K562 (cell line): ENCODE measurements around the gene KIRREL1. TPM values are rescaled to one million over a fixed set of nuclear protein-coding genes. Genes with fewer than 3 reads are reported as not detected.

Experiments
- ATAC-seq: fragments of 200-7000 bp; cut with Tn5 transposase; 3 replicates; pipeline ENCODE4 v1.9.1; 2020; ENCODE audit warnings: moderate library complexity
- BruUV-seq: library from RNA; stranded (reverse); fragments of 400-500 nt; replicated peaks from 2 replicates; lab custom pipeline; 2021; lab: Mats Ljungman, UMichigan
- CTCF ChIA-PET: fragments of 300-600 bp; formaldehyde crosslinking; extraction: SDS; loops from one replicate; lab custom pipeline; 2021; ENCODE audit warnings: low intra/inter-chr PET ratio; lab: Yijun Ruan, JAX
- POLR2A ChIA-PET: fragments of 300-600, 350-650 bp; sonication (Branson Sonifier 250); formaldehyde crosslinking; extraction: SDS; loops from one replicate; lab custom pipeline; 2021; ENCODE audit warnings: antibody characterized with exemption, inconsistent platforms; lab: Yijun Ruan, JAX
- DNase-seq, 4 experiments: peaks; one replicate each; pipeline versions ENCODE4 v3.0.0 to v3.0.0-alpha.2; 2011 to 2018; ENCODE audit warnings: low spot score in 3 of 4, mixed read lengths in 3 of 4; ENCODE audit errors: extremely low read depth in 1 of 4
- FAIRE-seq: peaks from 2 replicates; lab custom pipeline; 2011; peaks lifted over from hg19 to GRCh38; lab: Jason Lieb, UNC
- H2AFZ ChIP-seq: 2 replicates; pipeline ENCODE4 v1.6.0; 2011; ENCODE audit warnings: low read depth, low read length, control low read depth, inconsistent platforms
- H3K27ac ChIP-seq: fragments of 200-600 bp; 3 replicates; pipeline ENCODE4 v1.8.0; 2011; ENCODE audit warnings: low read depth, mild to moderate bottlenecking, control low read depth, inconsistent platforms, low read length, moderate library complexity, mixed read lengths; ENCODE audit errors: extremely low read depth
- H3K27me3 ChIP-seq, 2 experiments: fragments of 300-600 bp in 1 of 2; 2 replicates in 1 of 2; 3 replicates in 1 of 2; pipeline versions ENCODE4 v1.6.0 to v1.8.0; 2011; ENCODE audit warnings: inconsistent platforms in 2 of 2, low read length in 2 of 2, mild to moderate bottlenecking in 1 of 2, mixed read lengths in 1 of 2, moderate library complexity in 1 of 2; ENCODE audit not compliant: control insufficient read depth in 2 of 2, insufficient read depth in 2 of 2
- H3K36me3 ChIP-seq: fragments of 300-600 bp; 3 replicates; pipeline ENCODE4 v1.8.0; 2011; ENCODE audit warnings: mild to moderate bottlenecking, low read length, inconsistent platforms; ENCODE audit not compliant: control insufficient read depth, insufficient read depth
- H3K4me1 ChIP-seq, 2 experiments: fragments of 200-600 bp in 1 of 2; replicated peaks in 1 of 2; 2 replicates in 1 of 2; 3 replicates in 1 of 2; pipeline versions ENCODE4 v1.5.1 to v1.8.0; 2011; ENCODE audit warnings: inconsistent platforms in 2 of 2, low read length in 2 of 2, mild to moderate bottlenecking in 1 of 2, mixed read lengths in 1 of 2, moderate library complexity in 1 of 2; ENCODE audit not compliant: control insufficient read depth in 2 of 2, insufficient read depth in 2 of 2
- H3K4me2 ChIP-seq: 2 replicates; pipeline ENCODE4 v1.6.1; 2011; ENCODE audit warnings: low read length, control low read depth, inconsistent platforms, mixed read lengths; ENCODE audit not compliant: insufficient read depth
- H3K4me3 ChIP-seq: fragments of 200-600 bp; sonication (generic), shearing (Covaris generic); 2 replicates; pipeline ENCODE4 v1.5.1; 2016; ENCODE audit warnings: control low read depth, inconsistent platforms
- H3K79me2 ChIP-seq: fragments of 200-600 bp; 3 replicates; pipeline ENCODE4 v1.8.0; 2011; ENCODE audit warnings: low read length, inconsistent platforms; ENCODE audit not compliant: control insufficient read depth, insufficient read depth
- H3K9ac ChIP-seq, 2 experiments: 2 replicates each; pipeline versions ENCODE4 v1.6.0 to v1.6.1; 2011; ENCODE audit warnings: low read depth in 2 of 2, low read length in 2 of 2, control low read depth in 1 of 2, inconsistent platforms in 1 of 2, mild to moderate bottlenecking in 1 of 2, mixed read lengths in 1 of 2; ENCODE audit not compliant: insufficient read depth in 1 of 2
- H3K9me1 ChIP-seq: one replicate; pipeline ENCODE4 v1.6.0; 2011; ENCODE audit warnings: inconsistent platforms, mild to moderate bottlenecking, low read length, moderate library complexity; ENCODE audit not compliant: control insufficient read depth, insufficient read depth
- H3K9me3 ChIP-seq: replicated peaks from 2 replicates; pipeline ENCODE4 v1.5.1; 2011; ENCODE audit warnings: low read depth, low read length, inconsistent platforms; ENCODE audit not compliant: control insufficient read depth, insufficient read depth
- H4K20me1 ChIP-seq: replicated peaks from 2 replicates; pipeline ENCODE4 v1.6.1; 2011; ENCODE audit warnings: low read length, inconsistent platforms, mixed read lengths; ENCODE audit not compliant: control insufficient read depth, insufficient read depth
- MAZ ChIP-seq, 2 experiments: fragments of 450-650 bp in 1 of 2; sonication (generic) in 1 of 2; formaldehyde crosslinking; IDR thresholded peaks in 1 of 2; conservative IDR thresholded peaks in 1 of 2; 2 replicates each; pipeline versions ENCODE4 v1.4.0 to v1.5.0; 2020; ENCODE audit warnings: mild to moderate bottlenecking in 1 of 2, missing genetic modification reagents in 1 of 2
- RAD21 ChIP-seq, 2 experiments: fragments of 250-450 bp in 1 of 2; fragments of 450-650 bp in 1 of 2; sonication (Bioruptor Pico) in 1 of 2; formaldehyde crosslinking in 1 of 2; IDR thresholded peaks in 1 of 2; conservative IDR thresholded peaks in 1 of 2; 2 replicates each; pipeline versions ENCODE4 v1.4.0 to v1.8.0; 2020 to 2022; ENCODE audit warnings: mild to moderate bottlenecking in 2 of 2, moderate library complexity in 1 of 2
- WGBS: fragments of 100-300 bp; shearing (Covaris generic); methylation state at CpG from one replicate; pipeline ENCODE4 v1.1.6; 2016; ENCODE audit warnings: low coverage, mixed read lengths; ENCODE audit not compliant: insufficient coverage; ENCODE audit errors: missing lambda C conversion rate; 5-methylcytosine and 5-hydroxymethylcytosine counted together
- in situ Hi-C: fragments of 300-500 bp; cut with MboI; formaldehyde crosslinking; loops from 4 replicates; pipeline ENCODE4 v1.15.0; 2018; ENCODE audit warnings: inconsistent platforms, mixed read lengths
- intact Hi-C: fragments of 100-400 bp; cut with micrococcal nuclease; formaldehyde crosslinking; loops from 2 replicates; pipeline ENCODE4 v1.14.2; 2022
- polyA plus RNA-seq, 8 experiments: library from polyadenylated mRNA; depleted of rRNA in 4 of 8; stranded (reverse) in 5 of 8; unstranded in 3 of 8; fragments of >200 nt; fragmentation: Nextera tagmentation in 2 of 8; fragmentation: Illumina TruSeq in 1 of 8; extraction: Ambion mirVana in 2 of 8; extraction: Trizol in 1 of 8; gene quantifications; 2 replicates each; pipeline versions ENCODE4 v1.2.1 to v1.2.3, GENCODE V29; 2011 to 2014; ENCODE audit warnings: inconsistent platforms in 1 of 8, missing spikeins in 1 of 8
- total RNA-seq, 7 experiments: library from RNA; depleted of rRNA in 6 of 7; stranded (reverse); fragments of >200 nt in 6 of 7; fragmentation: Illumina TruSeq in 2 of 7; extraction: Trizol in 2 of 7; gene quantifications; 2 replicates each; pipeline versions ENCODE4 v1.2.1 to v1.2.3, GENCODE V29; 2011 to 2021; ENCODE audit warnings: low replicate concordance in 1 of 7
- TF ChIP-seq, protein P1 (sequence below), 3 experiments: IDR thresholded peaks in 2 of 3; conservative IDR thresholded peaks in 1 of 3; 2 replicates each; pipeline ENCODE4 v1.5.1; 2011 to 2012; ENCODE audit warnings: low read length in 3 of 3, mild to moderate bottlenecking in 3 of 3, control low read depth in 2 of 3, improper control_type of control experiment in 1 of 3, inconsistent platforms in 1 of 3, low read depth in 1 of 3, mixed read lengths in 1 of 3, moderate library complexity in 1 of 3; ENCODE audit not compliant: insufficient read depth in 2 of 3
- TF ChIP-seq, protein P2 (sequence below), 2 experiments: fragments of 450-650 bp; formaldehyde crosslinking in 1 of 2; IDR thresholded peaks; 2 replicates each; pipeline versions ENCODE4 v1.4.0 to v1.6.1; 2014 to 2020; ENCODE audit warnings: mild to moderate bottlenecking in 2 of 2, borderline replicate concordance in 1 of 2, low read depth in 1 of 2

The KIRREL1 gene
- total and polyA plus RNA-seq, 9 of the 15 experiments (the other 6 are each of a cell fraction or from before 2014, with no cell fraction given) = under 0.01 to 0.22 (median 0.03) TPM; not detected in 3

- no TSS peak for BruUV-seq
- in situ Hi-C loops = loop anchor here (5.0 to 10.0 kb wide), 2 partner anchors 163 to 950 kb away; no protein-coding TSS in a partner anchor
- TF ChIP-seq, protein P1, sequence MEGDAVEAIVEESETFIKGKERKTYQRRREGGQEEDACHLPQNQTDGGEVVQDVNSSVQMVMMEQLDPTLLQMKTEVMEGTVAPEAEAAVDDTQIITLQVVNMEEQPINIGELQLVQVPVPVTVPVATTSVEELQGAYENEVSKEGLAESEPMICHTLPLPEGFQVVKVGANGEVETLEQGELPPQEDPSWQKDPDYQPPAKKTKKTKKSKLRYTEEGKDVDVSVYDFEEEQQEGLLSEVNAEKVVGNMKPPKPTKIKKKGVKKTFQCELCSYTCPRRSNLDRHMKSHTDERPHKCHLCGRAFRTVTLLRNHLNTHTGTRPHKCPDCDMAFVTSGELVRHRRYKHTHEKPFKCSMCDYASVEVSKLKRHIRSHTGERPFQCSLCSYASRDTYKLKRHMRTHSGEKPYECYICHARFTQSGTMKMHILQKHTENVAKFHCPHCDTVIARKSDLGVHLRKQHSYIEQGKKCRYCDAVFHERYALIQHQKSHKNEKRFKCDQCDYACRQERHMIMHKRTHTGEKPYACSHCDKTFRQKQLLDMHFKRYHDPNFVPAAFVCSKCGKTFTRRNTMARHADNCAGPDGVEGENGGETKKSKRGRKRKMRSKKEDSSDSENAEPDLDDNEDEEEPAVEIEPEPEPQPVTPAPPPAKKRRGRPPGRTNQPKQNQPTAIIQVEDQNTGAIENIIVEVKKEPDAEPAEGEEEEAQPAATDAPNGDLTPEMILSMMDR (IDR thresholded peaks at IDR 0.05 in 2 of 3, conservative IDR thresholded peaks at IDR 0.05 in 1 of 3; ENCODE audit: insufficient read depth in 2 of 3, low read depth in 1 of 3, low read length in 3 of 3) = peak; percentile 84 to 97 (median 87)
- TF ChIP-seq, protein P2, sequence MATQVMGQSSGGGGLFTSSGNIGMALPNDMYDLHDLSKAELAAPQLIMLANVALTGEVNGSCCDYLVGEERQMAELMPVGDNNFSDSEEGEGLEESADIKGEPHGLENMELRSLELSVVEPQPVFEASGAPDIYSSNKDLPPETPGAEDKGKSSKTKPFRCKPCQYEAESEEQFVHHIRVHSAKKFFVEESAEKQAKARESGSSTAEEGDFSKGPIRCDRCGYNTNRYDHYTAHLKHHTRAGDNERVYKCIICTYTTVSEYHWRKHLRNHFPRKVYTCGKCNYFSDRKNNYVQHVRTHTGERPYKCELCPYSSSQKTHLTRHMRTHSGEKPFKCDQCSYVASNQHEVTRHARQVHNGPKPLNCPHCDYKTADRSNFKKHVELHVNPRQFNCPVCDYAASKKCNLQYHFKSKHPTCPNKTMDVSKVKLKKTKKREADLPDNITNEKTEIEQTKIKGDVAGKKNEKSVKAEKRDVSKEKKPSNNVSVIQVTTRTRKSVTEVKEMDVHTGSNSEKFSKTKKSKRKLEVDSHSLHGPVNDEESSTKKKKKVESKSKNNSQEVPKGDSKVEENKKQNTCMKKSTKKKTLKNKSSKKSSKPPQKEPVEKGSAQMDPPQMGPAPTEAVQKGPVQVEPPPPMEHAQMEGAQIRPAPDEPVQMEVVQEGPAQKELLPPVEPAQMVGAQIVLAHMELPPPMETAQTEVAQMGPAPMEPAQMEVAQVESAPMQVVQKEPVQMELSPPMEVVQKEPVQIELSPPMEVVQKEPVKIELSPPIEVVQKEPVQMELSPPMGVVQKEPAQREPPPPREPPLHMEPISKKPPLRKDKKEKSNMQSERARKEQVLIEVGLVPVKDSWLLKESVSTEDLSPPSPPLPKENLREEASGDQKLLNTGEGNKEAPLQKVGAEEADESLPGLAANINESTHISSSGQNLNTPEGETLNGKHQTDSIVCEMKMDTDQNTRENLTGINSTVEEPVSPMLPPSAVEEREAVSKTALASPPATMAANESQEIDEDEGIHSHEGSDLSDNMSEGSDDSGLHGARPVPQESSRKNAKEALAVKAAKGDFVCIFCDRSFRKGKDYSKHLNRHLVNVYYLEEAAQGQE (IDR thresholded peaks at IDR 0.05; ENCODE audit: borderline replicate concordance) = peak; percentile 74; the same call in 1 of the 2 replicates
- TF ChIP-seq, protein P2 (CRISPR knock-in tag; IDR thresholded peaks at IDR 0.05; ENCODE audit: low read depth) = no peak
- TF ChIP-seq MAZ (CRISPR knock-in tag; conservative IDR thresholded peaks at IDR 0.05 in 1 of 2, IDR thresholded peaks at IDR 0.05 in 1 of 2) = 0 out of 4 replicates have a peak, but pooled peaks of 1 of the 2 experiments have one; percentile 26
- TF ChIP-seq RAD21 (CRISPR knock-in tag; conservative IDR thresholded peaks at IDR 0.05 in 1 of 2, IDR thresholded peaks at IDR 0.05 in 1 of 2) = peak; percentile 93 to 95
Measured at GRCh38 chr1:158124999-158125398, 131.6 kb downstream of the KIRREL1 start.

More at GRCh38 chr1:158124999-158125398, 131.6 kb downstream of the KIRREL1 start:
- no peaks in the 10 kb centered on the region; a peak in 1 of 5 replicates for H3K4me1 ChIP-seq
- ChIA-PET POLR2A (interaction anchor here (0.6 to 0.9 kb wide), 2 partner anchors 20 to 526 kb away, joined by 3 read pairs; no protein-coding TSS in a partner anchor), CTCF (interaction anchor here (0.6 to 1.8 kb wide), 6 partner anchors 9 to 165 kb away, joined by 3 to 13 read pairs (median 4); no protein-coding TSS in a partner anchor)
- ATAC-seq (peak; percentile 98), DNase-seq (peak; percentile 77 to 82 (median 81)), FAIRE-seq (peak; percentile 95)
- H2AFZ ChIP-seq = no peak overlapping the region
- H3K9ac ChIP-seq = no peak overlapping the region
- H3K36me3 ChIP-seq = no peaks in the 10 kb centered on the region
- no peaks in the 10 kb centered on the region for H3K9me3 ChIP-seq
- H3K27ac ChIP-seq = no peak overlapping the region
- H3K27me3 ChIP-seq = peaks cover 0 to 13% of the 10 kb centered on the region in 2 experiments; a peak in 1 of 5 replicates
- H3K4me3 ChIP-seq = no peak overlapping the region
- H3K9me1 ChIP-seq = no peaks in the 10 kb centered on the region
- H3K79me2 ChIP-seq = no peaks in the 10 kb centered on the region
- WGBS = 0% methylated on average over 3 of the region's 4 CpGs
- intact Hi-C loops = loop anchor here (1.0 to 2.0 kb wide), 2 partner anchors 162 to 247 kb away; no protein-coding TSS in a partner anchor
- no peaks in the 10 kb centered on the region for H4K20me1 ChIP-seq
- no peak overlapping the region for H3K4me2 ChIP-seq
